H7 (cell line): ENCODE data around the gene FRMD4A. TPM values are rescaled to one million over a fixed set of nuclear protein-coding genes. Genes with fewer than 3 reads are reported as not detected.

Source experiments
- DNase-seq: peaks from one replicate; pipeline ENCODE4 v3.0.0; 2012
- H3K27me3 ChIP-seq: 2 replicates; pipeline ENCODE4 v1.6.0; 2011; ENCODE audit warnings: mild to moderate bottlenecking, low read length; ENCODE audit not compliant: control insufficient read depth, insufficient read depth
- H3K36me3 ChIP-seq: replicated peaks from 2 replicates; pipeline ENCODE4 v1.5.1; 2011; ENCODE audit warnings: low read length; ENCODE audit not compliant: control insufficient read depth, insufficient read depth
- H3K4me3 ChIP-seq: 2 replicates; pipeline ENCODE4 v1.5.1; 2011; ENCODE audit warnings: low read depth, mild to moderate bottlenecking, control low read depth, low read length, moderate library complexity; ENCODE audit not compliant: insufficient read depth
- total RNA-seq: library from RNA; depleted of rRNA; stranded (reverse); fragments of >200 nt; shearing (Covaris generic); gene quantifications from 2 replicates; pipeline ENCODE4 v1.2.3, GENCODE V29; 2014

FRMD4A gene
- total RNA-seq, 1 experiment from 2014 or later = 10.8 TPM

DNA sequence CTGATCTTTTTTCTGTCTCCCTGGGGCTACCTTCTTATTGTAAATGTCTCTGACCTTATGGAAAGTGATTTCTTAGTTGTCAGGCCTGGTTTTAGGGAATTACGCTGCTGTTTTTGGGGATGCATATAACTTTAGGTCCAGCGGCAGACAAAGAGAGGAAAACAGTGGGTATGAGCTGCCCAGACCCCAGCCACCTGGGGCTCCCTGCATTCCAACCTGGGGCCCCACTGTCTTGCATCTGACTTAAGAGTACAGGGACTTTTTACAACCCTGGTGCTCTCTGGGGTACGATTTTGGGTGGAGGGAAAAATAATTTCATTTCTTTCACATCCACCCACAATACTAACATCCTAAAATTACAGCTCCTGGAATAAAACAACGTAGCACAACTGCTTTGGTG is 624.5 kb downstream of the FRMD4A start:
- H3K4me3 ChIP-seq = no peak overlapping the region
- no peaks in the 10 kb centered on the region; the same call in 1 of the 2 replicates for H3K36me3 ChIP-seq
- no peaks in the 10 kb centered on the region for H3K27me3 ChIP-seq
- peak; percentile 56 for DNase-seq

DNA sequence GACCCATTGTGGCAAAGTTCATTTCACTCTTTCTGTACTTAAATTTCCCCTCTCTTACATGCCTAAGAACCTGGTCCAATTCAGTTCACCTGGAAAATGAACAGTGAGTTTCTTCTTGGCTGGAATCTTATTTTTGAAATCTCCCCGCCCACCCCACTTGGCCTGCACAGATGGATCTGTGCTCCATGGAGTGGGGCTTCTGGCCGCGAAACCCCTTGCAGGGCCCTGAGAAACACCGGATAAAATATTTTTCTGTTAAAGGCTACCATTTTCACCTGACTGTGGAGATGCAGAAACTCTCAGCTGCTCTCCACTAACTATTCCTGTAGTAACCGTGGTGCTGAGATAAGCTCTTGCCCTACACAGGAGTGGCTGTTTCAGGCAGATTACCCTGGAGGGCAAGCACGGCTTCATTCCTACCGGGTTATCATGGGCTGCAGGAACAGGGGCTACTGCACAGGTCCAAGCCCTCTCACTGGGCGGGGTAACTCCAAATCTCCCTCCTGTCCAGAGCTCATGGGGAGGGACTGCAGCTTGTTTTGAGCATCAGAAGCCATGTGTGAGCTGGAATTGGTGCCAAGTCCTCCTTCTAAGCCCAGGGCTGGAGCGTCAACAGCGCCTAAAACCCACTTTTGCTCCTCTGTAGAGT is 625.1 kb downstream of the FRMD4A start:
- H3K4me3 ChIP-seq = no peak overlapping the region
- H3K27me3 ChIP-seq = no peaks in the 10 kb centered on the region
- no peak for DNase-seq
- H3K36me3 ChIP-seq = no peaks in the 10 kb centered on the region; the same call in 1 of the 2 replicates

DNA sequence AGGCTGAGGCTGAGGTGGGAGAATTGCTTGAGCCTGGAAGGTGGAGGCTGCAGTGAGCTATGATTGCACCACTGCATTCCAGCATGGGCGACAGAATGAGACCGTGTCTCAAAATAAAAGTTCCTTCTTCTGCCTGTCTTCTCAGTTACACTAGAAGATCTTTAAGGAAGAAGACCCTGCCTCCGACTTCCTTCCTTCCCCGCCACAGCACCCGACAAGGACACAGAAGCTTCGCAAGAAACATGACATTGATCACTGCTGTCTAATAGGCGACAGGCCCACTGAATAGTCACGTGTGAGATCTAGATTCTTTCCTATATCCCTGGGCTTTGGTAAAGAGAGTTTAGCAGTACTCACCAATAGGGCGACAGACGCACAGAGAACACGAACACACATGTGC is 625.8 kb downstream of the FRMD4A start:
- Histone ChIP-seq H3K4me3 (no peak overlapping the region), H3K27me3 (no peaks in the 10 kb centered on the region), H3K36me3 (no peaks in the 10 kb centered on the region; the same call in 1 of the 2 replicates)
- no peak for DNase-seq

DNA sequence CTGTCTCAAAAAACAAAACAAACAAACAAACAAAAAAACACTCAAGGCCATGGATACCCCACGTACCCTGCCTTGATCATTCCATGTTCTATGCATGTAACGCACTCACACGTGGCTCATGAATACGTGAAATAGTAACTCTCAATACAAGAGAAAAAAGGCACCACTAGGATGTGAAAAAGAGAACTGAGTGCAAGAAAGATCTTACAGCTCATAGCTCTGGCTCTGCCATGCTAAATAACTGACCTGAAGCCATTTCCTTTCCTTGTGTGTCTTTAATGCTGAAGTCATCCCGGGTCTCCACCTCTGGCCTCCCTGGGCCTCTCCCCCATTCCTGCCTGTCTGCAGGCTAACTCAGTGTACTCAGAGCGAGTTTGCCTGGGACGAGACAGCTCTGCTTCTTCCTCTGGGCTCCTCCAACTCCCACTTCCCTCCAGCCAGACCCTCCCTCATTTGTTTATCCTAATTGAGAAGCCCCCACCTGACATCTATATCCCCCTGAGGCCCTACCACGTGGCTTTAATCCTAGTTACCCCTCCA is 626.7 kb downstream of the FRMD4A start:
- DNase-seq = no peak
- no peaks in the 10 kb centered on the region; the same call in 1 of the 2 replicates for H3K36me3 ChIP-seq
- H3K4me3 ChIP-seq = no peak overlapping the region
- no peaks in the 10 kb centered on the region for H3K27me3 ChIP-seq

DNA sequence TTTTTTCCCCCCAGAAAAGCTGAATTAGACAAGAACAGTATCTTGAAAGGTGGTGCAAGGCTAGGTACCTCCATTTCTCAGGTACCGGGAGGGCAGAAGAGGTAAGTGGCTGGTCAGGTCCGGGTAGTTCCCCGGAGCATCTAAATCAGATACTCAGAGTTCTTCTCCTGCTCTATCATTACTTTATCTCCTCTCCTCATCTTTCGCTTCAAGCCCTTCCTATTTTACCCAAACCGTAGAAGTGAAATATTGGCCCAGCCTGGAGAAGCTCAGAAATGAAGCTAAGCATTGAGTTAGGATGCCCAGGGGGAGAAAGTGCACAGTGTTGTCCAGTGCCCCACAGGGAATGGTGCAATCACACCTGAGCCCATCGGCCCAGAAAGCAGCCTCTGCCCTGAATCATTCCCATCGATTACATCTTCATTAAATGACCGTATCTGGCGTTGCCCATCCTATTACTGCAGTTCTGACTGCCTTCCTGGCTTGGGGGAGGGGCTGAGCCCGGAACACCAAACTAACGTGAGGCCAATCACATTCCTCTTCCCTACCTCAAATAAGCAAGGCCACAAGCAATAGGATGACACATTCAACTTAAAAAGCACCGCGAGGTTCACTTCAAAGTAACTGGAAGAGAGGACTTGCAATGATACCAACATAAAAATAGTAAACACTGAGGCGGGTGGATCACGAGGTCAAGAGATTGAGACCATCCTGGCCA is 627.5 kb downstream of the FRMD4A start:
- DNase-seq = no peak
- H3K4me3 ChIP-seq = no peak overlapping the region
- H3K27me3 ChIP-seq = no peaks in the 10 kb centered on the region
- H3K36me3 ChIP-seq = no peaks in the 10 kb centered on the region; the same call in 1 of the 2 replicates

DNA sequence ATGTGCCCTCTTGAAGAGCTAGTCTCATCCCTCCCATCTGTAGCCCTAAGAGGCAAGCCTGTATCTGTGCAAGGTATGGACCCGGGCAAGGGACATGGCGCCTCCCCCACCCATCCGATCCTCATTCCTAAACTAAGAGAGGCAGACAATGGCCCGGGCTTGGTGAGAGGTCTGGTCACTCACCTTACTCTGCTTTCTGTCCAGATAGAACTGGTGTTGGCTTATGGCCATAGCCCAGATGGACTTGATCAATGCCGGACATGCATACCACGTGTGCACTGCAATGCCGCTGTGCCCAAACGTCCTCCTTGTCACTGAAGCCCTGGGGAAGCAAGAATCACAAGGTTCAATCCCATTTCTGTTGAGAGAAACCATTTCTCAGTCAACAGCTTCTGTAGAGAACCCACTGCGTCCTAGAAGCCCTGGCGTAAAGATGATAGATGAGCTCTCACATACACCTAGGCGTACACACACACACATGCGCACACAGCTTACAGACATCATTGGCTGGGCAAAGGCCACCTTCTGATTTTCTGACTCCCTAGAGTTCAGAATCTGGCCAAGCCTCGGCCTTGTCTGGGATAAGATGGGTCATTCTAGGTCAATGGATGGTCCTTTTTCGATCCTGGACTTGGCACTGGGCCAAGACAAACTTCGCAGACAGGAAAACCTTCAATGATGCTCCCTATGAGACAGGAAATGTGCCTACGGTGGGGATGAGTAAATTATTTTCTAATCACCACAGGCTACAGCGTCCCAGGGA is 629.4 kb downstream of the FRMD4A start:
- no peak overlapping the region for H3K4me3 ChIP-seq
- no peaks in the 10 kb centered on the region for H3K27me3 ChIP-seq
- no peaks in the 10 kb centered on the region; the same call in none of the 2 replicates for H3K36me3 ChIP-seq
- DNase-seq = no peak

DNA sequence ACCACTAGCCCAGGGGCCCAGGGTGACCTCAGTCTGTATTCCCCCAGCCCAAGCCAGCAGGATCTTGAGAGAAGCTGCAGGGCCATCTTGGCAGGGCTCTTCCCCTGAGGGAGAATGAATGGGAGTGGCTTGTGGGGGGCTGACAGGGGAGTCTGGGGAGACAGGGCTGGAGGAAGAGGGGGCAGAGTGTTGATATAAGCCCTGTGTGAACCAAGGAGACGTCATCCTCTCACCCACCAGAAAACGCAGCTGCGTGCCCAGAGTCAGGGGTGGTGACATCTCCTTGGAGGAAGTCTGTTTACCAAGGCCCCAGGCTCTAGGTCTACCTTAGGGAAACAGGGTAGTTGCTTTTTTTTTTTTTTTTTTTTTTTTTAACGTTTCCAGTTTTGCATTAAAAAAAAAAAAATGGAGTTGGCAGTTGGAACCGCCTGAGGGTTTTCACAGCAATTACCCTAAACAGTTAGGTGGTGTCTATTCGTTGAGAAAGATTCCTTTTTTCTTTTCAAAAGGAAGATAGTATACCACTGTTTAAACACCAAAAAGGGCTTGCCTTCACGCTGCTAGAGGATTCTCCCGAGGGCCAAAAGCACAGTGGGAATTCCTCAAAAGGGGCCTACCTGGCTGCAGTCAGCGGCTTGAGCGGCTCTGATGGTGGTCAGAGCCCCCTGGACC is 630.1 kb downstream of the FRMD4A start:
- H3K27me3 ChIP-seq = no peaks in the 10 kb centered on the region
- no peaks in the 10 kb centered on the region; the same call in none of the 2 replicates for H3K36me3 ChIP-seq
- DNase-seq = no peak
- H3K4me3 ChIP-seq = no peak overlapping the region

DNA sequence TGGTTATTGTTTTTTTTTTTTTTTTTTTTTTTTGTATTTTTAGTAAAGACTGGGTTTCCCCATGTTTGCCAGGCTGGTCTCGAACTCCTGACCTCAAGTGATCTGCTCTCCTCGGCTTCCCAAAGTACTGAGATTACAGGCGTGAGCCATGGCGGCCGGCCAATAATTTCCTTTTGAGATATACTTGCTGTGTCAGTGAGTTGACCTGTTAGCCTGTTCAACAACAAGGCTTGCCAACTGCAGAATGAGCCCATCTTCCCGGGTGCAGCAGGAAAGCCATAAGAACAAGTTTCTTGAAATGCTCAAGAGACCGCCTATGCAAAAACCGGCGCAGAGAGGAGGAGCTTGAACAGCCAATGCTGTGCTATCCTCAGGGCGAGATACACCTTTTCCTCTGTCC is 631.5 kb downstream of the FRMD4A start:
- Histone ChIP-seq H3K27me3 (no peaks in the 10 kb centered on the region), H3K36me3 (no peaks in the 10 kb centered on the region; the same call in none of the 2 replicates), H3K4me3 (no peak overlapping the region)
- DNase-seq = no peak

DNA sequence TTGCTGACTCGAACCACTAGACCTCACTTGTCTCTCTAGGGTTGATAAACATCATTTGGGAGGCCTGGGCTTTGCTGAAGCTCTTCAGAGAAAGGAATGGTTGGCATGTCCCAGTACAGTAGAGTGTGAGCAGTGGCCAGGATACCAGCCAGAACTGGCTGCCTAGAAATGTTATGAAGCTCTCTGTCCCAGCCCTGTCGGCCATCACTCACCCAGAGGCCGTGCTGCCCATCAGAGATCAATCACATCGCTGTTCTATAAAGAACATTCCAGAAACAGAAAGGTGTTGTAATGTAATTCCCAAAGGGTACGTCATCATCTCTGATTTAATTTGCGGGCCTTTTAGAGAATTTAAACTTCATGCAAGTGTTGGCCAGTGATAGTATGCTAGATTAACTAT is 632.5 kb downstream of the FRMD4A start:
- no peak for DNase-seq
- Histone ChIP-seq H3K4me3 (no peak overlapping the region), H3K36me3 (peaks cover 4% of the 10 kb centered on the region), H3K27me3 (no peaks in the 10 kb centered on the region)

DNA sequence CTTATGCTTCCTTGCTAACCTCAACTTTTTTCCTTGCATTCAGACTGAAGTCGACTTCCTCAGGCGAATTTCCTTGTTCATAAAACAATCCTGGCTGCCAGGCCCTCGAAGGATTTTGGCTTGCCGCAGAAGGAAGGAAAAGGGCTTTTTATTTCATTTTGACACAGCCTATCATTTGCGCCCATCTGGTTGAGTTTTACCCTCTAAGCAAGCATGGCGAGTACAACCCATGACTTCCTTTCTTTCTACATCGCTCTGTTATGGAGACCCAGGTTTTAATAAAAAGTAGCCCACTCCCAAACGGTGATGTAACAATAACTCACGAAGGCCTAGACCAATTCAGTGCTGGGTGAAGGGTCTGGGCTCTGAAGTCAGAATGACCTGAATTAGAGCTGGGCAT is 634.7 kb downstream of the FRMD4A start:
- no peak for DNase-seq
- no peaks in the 10 kb centered on the region for H3K27me3 ChIP-seq
- no peak overlapping the region for H3K4me3 ChIP-seq
- peaks cover 4% of the 10 kb centered on the region for H3K36me3 ChIP-seq

DNA sequence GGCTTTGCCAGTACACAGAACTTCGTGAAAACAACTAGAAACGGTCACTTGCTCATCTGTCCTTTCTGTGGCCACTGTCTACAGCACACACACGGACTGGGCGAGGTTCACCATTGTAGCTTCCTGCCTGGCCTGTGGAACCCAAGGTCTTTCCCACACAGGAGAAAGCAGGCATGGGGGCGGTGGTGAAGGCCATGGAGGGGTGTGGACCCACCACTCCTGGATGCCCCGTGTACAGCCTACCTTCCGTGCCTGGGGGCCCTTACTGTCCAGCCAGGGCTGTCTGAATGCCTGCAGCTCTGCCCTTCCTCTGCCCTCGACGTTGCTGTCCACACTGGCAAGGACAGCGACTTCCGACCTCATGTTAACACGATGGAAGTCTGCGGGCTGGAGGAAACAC is 635.1 kb downstream of the FRMD4A start:
- no peak for DNase-seq
- Histone ChIP-seq H3K27me3 (no peaks in the 10 kb centered on the region), H3K36me3 (peaks cover 4% of the 10 kb centered on the region), H3K4me3 (no peak overlapping the region)

DNA sequence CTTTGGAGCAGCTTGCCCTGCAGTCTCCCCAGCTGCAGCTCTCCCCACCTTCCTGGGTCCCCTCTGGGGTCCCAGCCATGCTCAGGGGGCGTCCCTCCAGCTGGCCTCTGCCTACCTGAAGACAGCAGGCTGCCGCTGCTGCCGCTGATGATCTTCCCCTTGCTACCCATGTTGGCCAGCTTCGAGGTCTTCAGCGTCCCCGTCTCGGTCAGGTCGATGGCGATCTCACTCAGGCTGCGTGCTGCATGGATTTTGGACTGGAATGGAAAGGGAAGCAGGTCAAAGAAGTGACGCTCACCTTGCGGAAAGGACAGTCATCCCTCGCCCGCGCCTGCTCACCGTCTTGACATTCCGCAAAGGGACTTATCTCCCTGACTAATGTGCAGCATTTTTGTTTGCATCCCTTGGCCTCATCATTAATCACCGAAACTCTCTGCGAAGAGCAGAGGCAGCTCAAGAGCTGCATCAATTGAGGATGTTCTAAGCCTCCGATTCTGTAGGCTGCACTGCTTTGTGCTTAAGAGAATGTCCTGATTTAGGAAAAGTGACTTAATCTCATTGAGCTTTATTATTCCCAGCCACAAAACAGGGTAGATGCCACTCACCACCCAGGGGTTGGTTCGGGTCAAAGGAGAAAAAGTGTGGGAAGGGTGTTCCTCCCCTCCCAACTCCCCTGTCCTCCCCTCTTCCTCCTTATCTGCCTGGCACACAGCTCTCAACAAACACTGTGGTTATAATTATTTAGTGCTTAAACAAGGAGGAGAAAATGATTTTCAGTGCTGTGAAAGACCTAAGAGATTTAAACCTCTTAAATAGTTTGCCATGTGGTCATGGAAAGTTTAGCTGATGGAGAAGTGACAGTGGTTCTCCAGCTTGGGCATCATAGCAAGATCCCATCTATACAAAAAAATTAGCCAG is 636.7 kb downstream of the FRMD4A start:
- no peak for DNase-seq
- Histone ChIP-seq H3K36me3 (peaks cover 4% of the 10 kb centered on the region), H3K27me3 (no peaks in the 10 kb centered on the region), H3K4me3 (no peak overlapping the region)

DNA sequence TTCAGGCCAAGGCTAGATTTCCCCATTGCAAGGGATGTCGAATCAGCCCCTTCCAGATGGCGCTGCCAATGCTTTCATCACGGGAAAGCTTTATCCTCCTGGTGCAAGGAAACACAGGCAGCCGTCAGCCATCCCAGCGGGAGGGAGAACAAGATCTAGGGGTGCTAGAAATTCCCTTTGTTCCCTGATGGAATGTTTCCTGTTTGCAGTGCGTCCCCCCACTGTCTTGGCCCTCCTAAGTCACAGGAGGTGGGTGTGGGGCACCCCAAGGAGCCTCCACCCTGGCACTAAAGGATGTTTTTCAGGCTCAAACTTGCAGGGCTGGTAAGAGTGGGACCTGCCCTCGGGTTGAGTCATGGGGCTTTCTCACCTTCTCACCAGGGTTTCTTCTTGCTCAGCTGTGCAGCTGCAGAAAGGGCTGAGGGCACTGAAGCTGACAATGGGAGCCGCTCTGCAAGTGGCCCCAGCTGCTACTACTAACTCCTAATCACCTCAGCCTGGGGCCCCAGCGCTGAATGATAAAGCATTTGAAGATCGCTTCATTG is 640.4 kb downstream of the FRMD4A start:
- DNase-seq = peak; percentile 71

More for the DNA sequence above, 640.4 kb downstream of the FRMD4A start:
- Histone ChIP-seq H3K36me3 (peaks cover 4% of the 10 kb centered on the region), H3K4me3 (no peak overlapping the region), H3K27me3 (no peaks in the 10 kb centered on the region)
